ENCODE data around the gene PNMA5. TPM values are rescaled to one million over a fixed set of nuclear protein-coding genes. Genes with fewer than 3 reads are reported as not detected.
"Not testable (repeated sequence)": the region's sequence is repeated elsewhere in the genome, so short reads cannot be mapped to it uniquely, and the experiment has no call there.

Gene PNMA5
- total RNA-seq, 1 experiment from 2014 or later: not detected

GRCh38 chrX:152988536-152989291 is 5.2 kb downstream of the PNMA5 start:
- no peak for DNase-seq
- no peak for ATAC-seq
- ChIA-PET POLR2A (ENCODE audit: unreplicated experiment) (no interaction called here), CTCF (no interaction called here)
- intact Hi-C loops (cut with micrococcal nuclease): no loop called here
- H4K20me1 ChIP-seq (ENCODE audit: low read length): no peaks in the 10 kb centered on the region
- H3F3A ChIP-seq (ENCODE audit: low read length, unreplicated experiment): no peaks in the 10 kb centered on the region
- no peak overlapping the region for H3K4me3 ChIP-seq (ENCODE audit: low read length)
- H3K9me2 ChIP-seq (replicated peaks; ENCODE audit: low read length): no peaks in the 10 kb centered on the region
- no TSS peak for BruUV-seq (replicated peaks)
- H3K9ac ChIP-seq (ENCODE audit: low read length): no peak overlapping the region
- H3K79me2 ChIP-seq (ENCODE audit: low read length): no peaks in the 10 kb centered on the region
- no peak overlapping the region for H3K4me2 ChIP-seq (ENCODE audit: low read length)
- TF ChIP-seq EZH2 (IDR thresholded peaks at IDR 0.05; ENCODE audit: low read length, unreplicated experiment) (no peak), CTCF (conservative IDR thresholded peaks at IDR 0.05; ENCODE audit: low read depth, low read length) (no peak), EZH2phosphoT487 (IDR thresholded peaks at IDR 0.05; ENCODE audit: borderline replicate concordance, low read length) (no peak)
- no peak overlapping the region for H3K27ac ChIP-seq (ENCODE audit: low read length)
- H3K27me3 ChIP-seq (ENCODE audit: low read length): no peaks in the 10 kb centered on the region
- no peaks in the 10 kb centered on the region for H3K9me3 ChIP-seq (ENCODE audit: low read length)
- H3K36me3 ChIP-seq (ENCODE audit: low read depth, low read length): no peaks in the 10 kb centered on the region
- no peaks in the 10 kb centered on the region for H3K4me1 ChIP-seq (ENCODE audit: insufficient read depth, low read length)
- H2AFZ ChIP-seq (ENCODE audit: low read length): no peak overlapping the region

GRCh38 chrX:152987801-152988200 is 6.1 kb downstream of the PNMA5 start:
- Histone ChIP-seq H3F3A (ENCODE audit: low read length, unreplicated experiment) (no peaks in the 10 kb centered on the region), H3K9me3 (ENCODE audit: low read length) (no peaks in the 10 kb centered on the region), H2AFZ (ENCODE audit: low read length) (no peak overlapping the region), H3K9ac (ENCODE audit: low read length) (no peak overlapping the region), H3K4me1 (ENCODE audit: insufficient read depth, low read length) (no peaks in the 10 kb centered on the region), H3K79me2 (ENCODE audit: low read length) (no peaks in the 10 kb centered on the region), H3K4me3 (ENCODE audit: low read length) (no peak overlapping the region), H3K9me2 (replicated peaks; ENCODE audit: low read length) (no peaks in the 10 kb centered on the region), H3K36me3 (ENCODE audit: low read depth, low read length) (no peaks in the 10 kb centered on the region), H4K20me1 (ENCODE audit: low read length) (no peaks in the 10 kb centered on the region), H3K27ac (ENCODE audit: low read length) (no peak overlapping the region), H3K27me3 (ENCODE audit: low read length) (no peaks in the 10 kb centered on the region), H3K4me2 (ENCODE audit: low read length) (no peak overlapping the region)
- POLR2A ChIA-PET (ENCODE audit: unreplicated experiment): no interaction called here
- no peak for TF ChIP-seq EZH2phosphoT487 (IDR thresholded peaks at IDR 0.05; ENCODE audit: borderline replicate concordance, low read length)
- no peak for TF ChIP-seq EZH2 (IDR thresholded peaks at IDR 0.05; ENCODE audit: low read length, unreplicated experiment)
- no peak for TF ChIP-seq CTCF (conservative IDR thresholded peaks at IDR 0.05; ENCODE audit: low read depth, low read length)
- CTCF ChIA-PET: no interaction called here
- ATAC-seq: no peak
- intact Hi-C loops (cut with micrococcal nuclease): no loop called here
- no peak for DNase-seq
- BruUV-seq (replicated peaks): no TSS peak

GRCh38 chrX:152987156-152987555 is 6.8 kb downstream of the PNMA5 start:
- H3K9ac ChIP-seq (ENCODE audit: low read length); H3K9me2 ChIP-seq (replicated peaks; ENCODE audit: low read length); H3K27ac ChIP-seq (ENCODE audit: low read length); POLR2A ChIA-PET (ENCODE audit: unreplicated experiment); ATAC-seq; H3K4me1 ChIP-seq (ENCODE audit: insufficient read depth, low read length); intact Hi-C loops (cut with micrococcal nuclease); DNase-seq; H3K27me3 ChIP-seq (ENCODE audit: low read length); H3K4me3 ChIP-seq (ENCODE audit: low read length); BruUV-seq (replicated peaks); H4K20me1 ChIP-seq (ENCODE audit: low read length); CTCF ChIA-PET; H3F3A ChIP-seq (ENCODE audit: low read length, unreplicated experiment); H2AFZ ChIP-seq (ENCODE audit: low read length); H3K4me2 ChIP-seq (ENCODE audit: low read length); H3K9me3 ChIP-seq (ENCODE audit: low read length); H3K36me3 ChIP-seq (ENCODE audit: low read depth, low read length); H3K79me2 ChIP-seq (ENCODE audit: low read length): not testable (repeated sequence)

- H3K4me2 ChIP-seq (ENCODE audit: low read length); H3K9me2 ChIP-seq (replicated peaks; ENCODE audit: low read length); DNase-seq; H3F3A ChIP-seq (ENCODE audit: low read length, unreplicated experiment); POLR2A ChIA-PET (ENCODE audit: unreplicated experiment); intact Hi-C loops (cut with micrococcal nuclease); H3K27me3 ChIP-seq (ENCODE audit: low read length); H3K9me3 ChIP-seq (ENCODE audit: low read length); H3K4me1 ChIP-seq (ENCODE audit: insufficient read depth, low read length); ATAC-seq; BruUV-seq (replicated peaks); CTCF ChIA-PET; H3K79me2 ChIP-seq (ENCODE audit: low read length); H3K27ac ChIP-seq (ENCODE audit: low read length); H3K4me3 ChIP-seq (ENCODE audit: low read length); H3K36me3 ChIP-seq (ENCODE audit: low read depth, low read length); H3K9ac ChIP-seq (ENCODE audit: low read length); H2AFZ ChIP-seq (ENCODE audit: low read length); H4K20me1 ChIP-seq (ENCODE audit: low read length): not testable (repeated sequence)
Measured at GRCh38 chrX:152985383-152985782, 8.5 kb downstream of the PNMA5 start.

Measured in PC-3 (cell line).